Forelimb muscle (tissue), 1 donor: Measurements from ENCODE around the gene RAET1L. TPM values are rescaled to one million over a fixed set of nuclear protein-coding genes. Genes with fewer than 3 reads are reported as not detected.
"Not testable (repeated sequence)": the region's sequence is repeated elsewhere in the genome, so short reads cannot be mapped to it uniquely, and the experiment has no call there.

ENCODE experiments used
- DNase-seq: peaks from one replicate; pipeline ENCODE4 v3.0.0-alpha.2; 2013; ENCODE audit warnings: low read depth
- polyA plus RNA-seq: library from polyadenylated mRNA; unstranded; fragments of 120-200 nt; gene quantifications from one replicate; pipeline ENCODE4 v1.2.1, GENCODE V29; 2013; ENCODE audit not compliant: insufficient read length

The RAET1L gene
- polyA plus RNA-seq, 1 donor = not detected

- DNase-seq = no peak
Measured at GRCh38 chr6:149991838-149992237, 33.5 kb downstream of the RAET1L start.

- not testable (repeated sequence) for DNase-seq
Measured at GRCh38 chr6:149991472-149991795, 33.9 kb downstream of the RAET1L start.

- DNase-seq = no peak
Measured at GRCh38 chr6:149990661-149991471, 34.5 kb downstream of the RAET1L start.

GRCh38 chr6:149990212-149990660, 35.1 kb downstream of the RAET1L start:
- no peak for DNase-seq

GRCh38 chr6:149988550-149989346, 36.6 kb downstream of the RAET1L start:
- DNase-seq = no peak

- DNase-seq = no peak
Measured at GRCh38 chr6:149987602-149988107, 37.7 kb downstream of the RAET1L start.

- no peak for DNase-seq
Measured at GRCh38 chr6:149985481-149985937, 39.8 kb downstream of the RAET1L start.

- DNase-seq = no peak
Measured at GRCh38 chr6:149984773-149985172, 40.6 kb downstream of the RAET1L start.

GRCh38 chr6:149983145-149983544, 42.2 kb downstream of the RAET1L start:
- no peak for DNase-seq

- DNase-seq = no peak
Measured at GRCh38 chr6:149979293-149979692, 46.0 kb downstream of the RAET1L start.

GRCh38 chr6:149978610-149979009, 46.7 kb downstream of the RAET1L start:
- no peak for DNase-seq

- no peak for DNase-seq
Measured at GRCh38 chr6:149977221-149977620, 48.1 kb downstream of the RAET1L start.

- DNase-seq = no peak
Measured at GRCh38 chr6:149975400-149975799, 49.9 kb downstream of the RAET1L start.

- no peak for DNase-seq
Measured at GRCh38 chr6:149974825-149975224, 50.5 kb downstream of the RAET1L start.

GRCh38 chr6:149974394-149974793, 50.9 kb downstream of the RAET1L start:
- not testable (repeated sequence) for DNase-seq

- DNase-seq = no peak
Measured at GRCh38 chr6:149969635-149970034, 55.7 kb downstream of the RAET1L start.

- not testable (repeated sequence) for DNase-seq
Measured at GRCh38 chr6:149968909-149969308, 56.4 kb downstream of the RAET1L start.

Other genes with a start within 250 kb of the RAET1L start
- 19.1 TPM for gene LRP11, start 161.2 kb downstream of the RAET1L start, polyA plus RNA-seq
- 0.82 TPM for gene RAET1E, start 127.4 kb downstream of the RAET1L start, polyA plus RNA-seq
- gene RAET1G, start 102.4 kb downstream of the RAET1L start, polyA plus RNA-seq = 0.30 TPM
- 0.61 TPM for gene ULBP2, start 83.5 kb downstream of the RAET1L start, polyA plus RNA-seq
- 0.28 TPM for gene ULBP1, start 61.6 kb downstream of the RAET1L start, polyA plus RNA-seq
- 1.9 TPM for gene ULBP3, start 43.6 kb upstream of the RAET1L start, polyA plus RNA-seq
- gene PPP1R14C, start 117.5 kb upstream of the RAET1L start, polyA plus RNA-seq = 55.8 TPM